A673 (cell line): Measurements from ENCODE around the gene SNX7. TPM values are rescaled to one million over a fixed set of nuclear protein-coding genes. Genes with fewer than 3 reads are reported as not detected.

Experiments used
- BruUV-seq: library from RNA; stranded (reverse); fragments of 400-500 nt; replicated peaks from 2 replicates; lab custom pipeline; 2021; lab: Mats Ljungman, UMichigan
- CTCF ChIA-PET: fragments of 300-600 bp; sonication (Branson Sonifier 250); formaldehyde crosslinking; loops from one replicate; lab custom pipeline; 2022; ENCODE audit warnings: antibody characterized with exemption; lab: Charles Lee
- POLR2A ChIA-PET: fragments of 300-600 bp; sonication (Branson Sonifier 250); formaldehyde crosslinking; loops from one replicate; lab custom pipeline; 2022; ENCODE audit warnings: antibody characterized with exemption; ENCODE audit not compliant: low non-redundant PET; lab: Charles Lee
- DNase-seq: peaks from one replicate; pipeline ENCODE4 v3.0.0-alpha.2; 2015; ENCODE audit warnings: low spot score
- H3K27ac ChIP-seq: fragments of 200-600 bp; sonication (generic); 2 replicates; pipeline ENCODE4 v1.5.1; 2016; ENCODE audit warnings: mixed run types, low read depth, mild to moderate bottlenecking, mixed read lengths, antibody characterized with exemption, low read length; ENCODE audit not compliant: poor library complexity, severe bottlenecking
- H3K27me3 ChIP-seq: fragments of 200-600 bp; sonication (generic); replicated peaks from 2 replicates; pipeline ENCODE4 v1.6.1; 2017; ENCODE audit warnings: mixed run types, low read depth, mild to moderate bottlenecking, mixed read lengths, antibody characterized with exemption, low read length; ENCODE audit not compliant: insufficient read depth, poor library complexity
- H3K36me3 ChIP-seq: fragments of 200-600 bp; sonication (generic); 2 replicates; pipeline ENCODE4 v1.6.1; 2016; ENCODE audit warnings: mixed run types, mild to moderate bottlenecking, mixed read lengths, antibody characterized with exemption, low read length; ENCODE audit not compliant: insufficient read depth, poor library complexity, severe bottlenecking
- H3K4me1 ChIP-seq: fragments of 200-600 bp; sonication (generic); 2 replicates; pipeline ENCODE4 v1.6.1; 2017; ENCODE audit warnings: mixed run types, mild to moderate bottlenecking, mixed read lengths, antibody characterized with exemption, low read length; ENCODE audit not compliant: insufficient read depth, poor library complexity, severe bottlenecking
- H3K4me3 ChIP-seq: fragments of 200-600 bp; sonication (generic); 2 replicates; pipeline ENCODE4 v1.5.1; 2016; ENCODE audit warnings: low read depth, mixed run types, mild to moderate bottlenecking, mixed read lengths, low read length; ENCODE audit not compliant: poor library complexity, severe bottlenecking
- H3K9me3 ChIP-seq: fragments of 200-600 bp; sonication (generic); 2 replicates; pipeline ENCODE4 v1.6.1; 2016; ENCODE audit warnings: mixed run types, low read depth, mild to moderate bottlenecking, mixed read lengths, antibody characterized with exemption, low read length; ENCODE audit not compliant: poor library complexity, severe bottlenecking
- CTCF ChIP-seq: fragments of 300-800, 200-600 bp; sonication (generic); conservative IDR thresholded peaks from 2 replicates; pipeline ENCODE4 v1.5.1; 2017; ENCODE audit warnings: low read depth, mild to moderate bottlenecking, antibody characterized with exemption, low read length, moderate library complexity, mixed read lengths
- EZH2 ChIP-seq: fragments of 200-600 bp; sonication (generic); IDR thresholded peaks from 2 replicates; pipeline ENCODE4 v1.6.1; 2017; ENCODE audit warnings: borderline replicate concordance, low read depth, mild to moderate bottlenecking, mixed read lengths, antibody characterized with exemption, low read length; ENCODE audit not compliant: poor library complexity, severe bottlenecking
- intact Hi-C: fragments of 100-400 bp; cut with micrococcal nuclease; formaldehyde crosslinking; loops from one replicate; pipeline ENCODE4 v1.10.0; 2022; ENCODE audit not compliant: unreplicated experiment
- total RNA-seq: library from RNA; stranded (reverse); gene quantifications from 2 replicates; pipeline ENCODE4 v1.2.3, GENCODE V29; 2021

SNX7 gene
- total RNA-seq, 1 experiment from 2014 or later: 4.4 TPM

DNA sequence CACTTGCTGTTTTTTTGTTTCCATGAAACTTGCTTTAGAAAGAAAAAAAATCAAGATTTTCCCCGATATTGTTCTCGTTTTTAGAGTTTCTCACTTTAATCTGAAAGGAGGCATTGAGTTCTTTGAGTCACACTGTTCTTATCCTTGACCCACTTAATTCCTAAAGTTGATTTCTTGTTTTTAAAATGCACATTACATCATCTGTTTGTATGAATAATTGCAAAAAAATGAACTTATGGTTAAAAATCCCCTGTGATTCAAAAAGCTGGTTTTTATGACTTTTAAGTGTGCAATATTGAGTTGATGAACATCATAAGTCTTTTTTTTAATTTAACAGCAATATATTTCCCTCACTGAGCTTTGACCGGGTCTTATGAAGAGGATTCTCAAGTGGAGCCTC lies 131.6 kb downstream of the SNX7 start:
- ChIA-PET POLR2A (no interaction called here), CTCF (no interaction called here)
- Histone ChIP-seq H3K9me3 (no peaks in the 10 kb centered on the region), H3K36me3 (no peaks in the 10 kb centered on the region), H3K4me1 (no peaks in the 10 kb centered on the region), H3K27ac (no peak overlapping the region), H3K4me3 (no peak overlapping the region), H3K27me3 (no peaks in the 10 kb centered on the region)
- no peak for DNase-seq
- no peak for TF ChIP-seq EZH2
- no peak for TF ChIP-seq CTCF
- BruUV-seq: no TSS peak
- intact Hi-C loops: loop anchor here (10.0 kb wide), 2 partner anchors 382 to 912 kb away; no protein-coding TSS in a partner anchor

- ChIA-PET POLR2A (no interaction called here), CTCF (no interaction called here)
- no peaks in the 10 kb centered on the region for H3K4me1 ChIP-seq
- no peaks in the 10 kb centered on the region for H3K9me3 ChIP-seq
- H3K36me3 ChIP-seq: no peaks in the 10 kb centered on the region
- no peaks in the 10 kb centered on the region for H3K27me3 ChIP-seq
- no peak overlapping the region for H3K27ac ChIP-seq
- DNase-seq: peak; percentile 73
- BruUV-seq: no TSS peak
- TF ChIP-seq CTCF (peak; percentile 79), EZH2 (no peak)
- H3K4me3 ChIP-seq: no peak overlapping the region
- intact Hi-C loops: loop anchor here (2.0 to 10.0 kb wide), 3 partner anchors 380 to 910 kb away; no protein-coding TSS in a partner anchor
These were observed 132.8 kb downstream of the SNX7 start for GRCh38 chr1:98794196-98794886.

DNA sequence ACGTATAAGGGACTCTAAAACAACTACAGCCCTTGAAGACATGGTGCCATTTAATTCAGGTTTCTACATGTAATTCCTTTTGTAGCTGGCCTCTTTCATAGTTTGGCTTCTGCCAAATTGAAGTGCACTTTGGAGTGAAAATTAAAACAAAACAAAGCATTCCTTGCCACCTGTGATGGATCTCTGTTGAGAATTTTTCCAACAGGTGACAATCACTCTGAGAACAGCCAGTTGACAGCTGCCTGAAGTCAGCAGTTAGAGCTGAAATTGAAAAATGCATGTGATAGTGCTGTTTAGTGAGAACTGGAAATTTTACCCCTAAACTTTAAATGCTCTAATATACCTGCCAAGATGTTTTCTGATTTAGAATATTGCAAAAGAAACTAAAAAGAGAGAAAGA lies 134.5 kb downstream of the SNX7 start:
- Histone ChIP-seq H3K27ac (no peak overlapping the region), H3K36me3 (no peaks in the 10 kb centered on the region), H3K9me3 (no peaks in the 10 kb centered on the region), H3K4me1 (no peaks in the 10 kb centered on the region), H3K4me3 (no peak overlapping the region), H3K27me3 (no peaks in the 10 kb centered on the region)
- POLR2A ChIA-PET: no interaction called here
- no peak for DNase-seq
- no TSS peak for BruUV-seq
- CTCF ChIA-PET: no interaction called here
- intact Hi-C loops: loop anchor here (10.0 kb wide), 2 partner anchors 379 to 909 kb away; no protein-coding TSS in a partner anchor
- TF ChIP-seq EZH2 (no peak), CTCF (no peak)
